SK-N-SH treated with all-trans-retinoic acid at 6 μM for 48 hours (cell line): ENCODE measurements around the gene FYTTD1.

Source experiments
- ATAC-seq: fragments of 200-7000 bp; cut with Tn5 transposase; 3 replicates; pipeline ENCODE4 v1.9.1; 2020; ENCODE audit warnings: mild to moderate bottlenecking, moderate library complexity
- ARNTL ChIP-seq: fragments of 450-650 bp; formaldehyde crosslinking; IDR thresholded peaks from 2 replicates; pipeline ENCODE4 v1.5.0; 2020; ENCODE audit warnings: low read depth, mild to moderate bottlenecking, moderate library complexity, borderline replicate concordance
- BACH2 ChIP-seq: fragments of 250-450 bp; sonication (Bioruptor Pico); IDR thresholded peaks from 2 replicates; pipeline ENCODE4 v1.9.0; 2021; ENCODE audit warnings: mild to moderate bottlenecking, borderline replicate concordance
- ESRRG ChIP-seq: fragments of 250-450 bp; sonication (Bioruptor Pico); IDR thresholded peaks from 2 replicates; pipeline ENCODE4 v1.6.1; 2021; ENCODE audit warnings: mild to moderate bottlenecking
- GLIS3 ChIP-seq: fragments of 250-450 bp; sonication (Bioruptor Pico); IDR thresholded peaks from 2 replicates; pipeline ENCODE4 v1.5.0; 2020; ENCODE audit warnings: mild to moderate bottlenecking, moderate library complexity
- POU6F1 ChIP-seq: fragments of 250-450 bp; sonication (Bioruptor Pico); IDR thresholded peaks from 2 replicates; pipeline ENCODE4 v1.8.0; 2021; ENCODE audit warnings: low read depth, mild to moderate bottlenecking, moderate library complexity, borderline replicate concordance
- PPARA ChIP-seq: fragments of 250-450 bp; sonication (Bioruptor Pico); IDR thresholded peaks from 2 replicates; pipeline ENCODE4 v1.5.0; 2020; ENCODE audit warnings: mild to moderate bottlenecking, borderline replicate concordance
- RARB ChIP-seq: fragments of 250-450 bp; sonication (Bioruptor Pico); IDR thresholded peaks from 2 replicates; pipeline ENCODE4 v1.8.0; 2021; ENCODE audit warnings: mild to moderate bottlenecking, moderate library complexity
- SNAI2 ChIP-seq: fragments of 250-450 bp; sonication (Bioruptor Pico); IDR thresholded peaks from 2 replicates; pipeline ENCODE4 v1.5.0; 2020; ENCODE audit warnings: mild to moderate bottlenecking, moderate library complexity
- TCF4 ChIP-seq: fragments of 250-450 bp; sonication (Bioruptor Pico); IDR thresholded peaks from 2 replicates; pipeline ENCODE4 v1.8.0; 2021; ENCODE audit warnings: mild to moderate bottlenecking, moderate library complexity, borderline replicate concordance
- TOX ChIP-seq: fragments of 250-450 bp; sonication (Bioruptor Pico); IDR thresholded peaks from 2 replicates; pipeline ENCODE4 v1.8.0; 2021; ENCODE audit warnings: mild to moderate bottlenecking, moderate library complexity, borderline replicate concordance
- TSHZ2 ChIP-seq: fragments of 250-450 bp; sonication (Bioruptor Pico); IDR thresholded peaks from 2 replicates; pipeline ENCODE4 v1.5.0; 2020; ENCODE audit warnings: mild to moderate bottlenecking, moderate library complexity
- ZC3H10 ChIP-seq: fragments of 250-450 bp; sonication (Bioruptor Pico); IDR thresholded peaks from 2 replicates; pipeline ENCODE4 v1.5.1; 2021; ENCODE audit warnings: mild to moderate bottlenecking, moderate library complexity
- ZFP3 ChIP-seq: fragments of 250-450 bp; sonication (Bioruptor Pico); IDR thresholded peaks from 2 replicates; pipeline ENCODE4 v1.5.0; 2020; ENCODE audit warnings: mild to moderate bottlenecking, moderate library complexity
- ZFP30 ChIP-seq: fragments of 450-650 bp; formaldehyde crosslinking; IDR thresholded peaks from 2 replicates; pipeline ENCODE4 v1.5.0; 2022; ENCODE audit warnings: mild to moderate bottlenecking, moderate library complexity
- ZNF565 ChIP-seq: fragments of 450-650 bp; formaldehyde crosslinking; conservative IDR thresholded peaks from 2 replicates; pipeline ENCODE4 v1.5.0; 2020; ENCODE audit warnings: low read depth, mild to moderate bottlenecking, moderate library complexity
- ZNF70 ChIP-seq: fragments of 450-650 bp; formaldehyde crosslinking; IDR thresholded peaks from 2 replicates; pipeline ENCODE4 v1.5.0; 2020; ENCODE audit warnings: mild to moderate bottlenecking, moderate library complexity
- ZNF8 ChIP-seq: fragments of 450-650 bp; formaldehyde crosslinking; IDR thresholded peaks from 2 replicates; pipeline ENCODE4 v1.5.0; 2020; ENCODE audit warnings: mild to moderate bottlenecking, moderate library complexity
- TF ChIP-seq, protein P1 (sequence below): fragments of 250-450 bp; sonication (Bioruptor Pico); IDR thresholded peaks from 2 replicates; pipeline ENCODE4 v1.5.1; 2020; ENCODE audit warnings: low read depth, mild to moderate bottlenecking, moderate library complexity
- TF ChIP-seq, protein P2 (sequence below): fragments of 250-450 bp; sonication (Bioruptor Pico); IDR thresholded peaks from 2 replicates; pipeline ENCODE4 v1.8.0; 2020; ENCODE audit warnings: mild to moderate bottlenecking, moderate library complexity, borderline replicate concordance
- TF ChIP-seq, protein P3 (sequence below): fragments of 250-450 bp; sonication (Bioruptor Pico); IDR thresholded peaks from 2 replicates; pipeline ENCODE4 v1.5.1; 2021; ENCODE audit warnings: mild to moderate bottlenecking, moderate library complexity

The FYTTD1 gene

DNA sequence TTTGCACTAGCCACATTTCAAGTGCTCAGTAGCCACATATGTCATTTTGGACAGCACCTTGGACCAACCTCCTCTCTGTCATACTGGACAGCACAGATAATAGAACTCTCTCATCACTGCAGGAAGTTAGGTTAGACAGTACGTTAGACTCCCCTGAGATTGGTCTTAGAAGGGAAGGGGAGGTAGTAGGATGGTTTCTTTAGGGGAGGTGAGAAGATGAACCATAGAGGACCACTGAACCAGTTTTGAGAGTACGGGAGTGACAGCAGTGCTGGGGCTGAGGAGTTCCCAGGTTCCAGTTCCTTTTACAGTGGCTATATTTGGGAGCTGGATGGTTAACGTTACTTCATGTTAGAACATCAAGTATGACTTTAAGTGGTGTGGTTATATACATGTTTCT lies 49.2 kb downstream of the FYTTD1 start:
- TF ChIP-seq, protein P1, sequence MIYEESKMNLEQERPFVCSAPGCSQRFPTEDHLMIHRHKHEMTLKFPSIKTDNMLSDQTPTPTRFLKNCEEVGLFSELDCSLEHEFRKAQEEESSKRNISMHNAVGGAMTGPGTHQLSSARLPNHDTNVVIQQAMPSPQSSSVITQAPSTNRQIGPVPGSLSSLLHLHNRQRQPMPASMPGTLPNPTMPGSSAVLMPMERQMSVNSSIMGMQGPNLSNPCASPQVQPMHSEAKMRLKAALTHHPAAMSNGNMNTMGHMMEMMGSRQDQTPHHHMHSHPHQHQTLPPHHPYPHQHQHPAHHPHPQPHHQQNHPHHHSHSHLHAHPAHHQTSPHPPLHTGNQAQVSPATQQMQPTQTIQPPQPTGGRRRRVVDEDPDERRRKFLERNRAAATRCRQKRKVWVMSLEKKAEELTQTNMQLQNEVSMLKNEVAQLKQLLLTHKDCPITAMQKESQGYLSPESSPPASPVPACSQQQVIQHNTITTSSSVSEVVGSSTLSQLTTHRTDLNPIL (CRISPR knock-in tag) = no peak
- no peak for TF ChIP-seq SNAI2 (CRISPR knock-in tag)
- TF ChIP-seq BACH2 = no peak
- no peak for TF ChIP-seq POU6F1 (CRISPR knock-in tag)
- TF ChIP-seq ESRRG (CRISPR knock-in tag) = no peak
- no peak for TF ChIP-seq ZNF565 (CRISPR knock-in tag)
- no peak for TF ChIP-seq GLIS3 (CRISPR knock-in tag)
- no peak for TF ChIP-seq ZNF70 (CRISPR knock-in tag)
- TF ChIP-seq TOX (CRISPR knock-in tag) = no peak
- no peak for TF ChIP-seq TSHZ2
- TF ChIP-seq, protein P2, sequence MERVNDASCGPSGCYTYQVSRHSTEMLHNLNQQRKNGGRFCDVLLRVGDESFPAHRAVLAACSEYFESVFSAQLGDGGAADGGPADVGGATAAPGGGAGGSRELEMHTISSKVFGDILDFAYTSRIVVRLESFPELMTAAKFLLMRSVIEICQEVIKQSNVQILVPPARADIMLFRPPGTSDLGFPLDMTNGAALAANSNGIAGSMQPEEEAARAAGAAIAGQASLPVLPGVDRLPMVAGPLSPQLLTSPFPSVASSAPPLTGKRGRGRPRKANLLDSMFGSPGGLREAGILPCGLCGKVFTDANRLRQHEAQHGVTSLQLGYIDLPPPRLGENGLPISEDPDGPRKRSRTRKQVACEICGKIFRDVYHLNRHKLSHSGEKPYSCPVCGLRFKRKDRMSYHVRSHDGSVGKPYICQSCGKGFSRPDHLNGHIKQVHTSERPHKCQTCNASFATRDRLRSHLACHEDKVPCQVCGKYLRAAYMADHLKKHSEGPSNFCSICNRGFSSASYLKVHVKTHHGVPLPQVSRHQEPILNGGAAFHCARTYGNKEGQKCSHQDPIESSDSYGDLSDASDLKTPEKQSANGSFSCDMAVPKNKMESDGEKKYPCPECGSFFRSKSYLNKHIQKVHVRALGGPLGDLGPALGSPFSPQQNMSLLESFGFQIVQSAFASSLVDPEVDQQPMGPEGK (CRISPR knock-in tag) = no peak
- no peak for TF ChIP-seq PPARA (CRISPR knock-in tag)
- TF ChIP-seq ZC3H10 (CRISPR knock-in tag) = no peak
- no peak for TF ChIP-seq ZFP30 (CRISPR knock-in tag)
- TF ChIP-seq RARB = no peak
- no peak for TF ChIP-seq ZFP3
- TF ChIP-seq, protein P3, sequence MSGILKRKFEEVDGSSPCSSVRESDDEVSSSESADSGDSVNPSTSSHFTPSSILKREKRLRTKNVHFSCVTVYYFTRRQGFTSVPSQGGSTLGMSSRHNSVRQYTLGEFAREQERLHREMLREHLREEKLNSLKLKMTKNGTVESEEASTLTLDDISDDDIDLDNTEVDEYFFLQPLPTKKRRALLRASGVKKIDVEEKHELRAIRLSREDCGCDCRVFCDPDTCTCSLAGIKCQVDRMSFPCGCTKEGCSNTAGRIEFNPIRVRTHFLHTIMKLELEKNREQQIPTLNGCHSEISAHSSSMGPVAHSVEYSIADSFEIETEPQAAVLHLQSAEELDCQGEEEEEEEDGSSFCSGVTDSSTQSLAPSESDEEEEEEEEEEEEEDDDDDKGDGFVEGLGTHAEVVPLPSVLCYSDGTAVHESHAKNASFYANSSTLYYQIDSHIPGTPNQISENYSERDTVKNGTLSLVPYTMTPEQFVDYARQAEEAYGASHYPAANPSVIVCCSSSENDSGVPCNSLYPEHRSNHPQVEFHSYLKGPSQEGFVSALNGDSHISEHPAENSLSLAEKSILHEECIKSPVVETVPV (CRISPR knock-in tag) = no peak
- no peak for TF ChIP-seq TCF4 (CRISPR knock-in tag)
- TF ChIP-seq, all 23 proteins: peak for 0

DNA sequence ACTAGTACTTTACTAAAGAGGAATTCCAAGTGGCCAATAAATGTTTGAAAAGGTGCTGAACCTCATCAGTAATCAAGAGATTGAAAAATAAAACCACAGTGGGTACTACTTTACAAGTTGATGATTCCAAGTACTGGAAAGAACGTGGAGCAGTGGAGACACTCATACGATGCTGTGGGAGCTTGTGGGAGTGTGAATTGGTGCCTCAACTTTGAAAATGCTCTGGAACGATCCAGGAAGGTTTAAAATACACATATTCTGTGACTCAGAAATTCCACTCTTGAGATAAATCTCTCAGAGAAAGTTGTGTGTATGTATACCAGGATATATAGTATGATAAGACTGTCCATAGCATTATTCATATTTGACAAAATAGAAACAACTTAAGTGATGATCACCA lies 50.7 kb downstream of the FYTTD1 start:
- no peak for TF ChIP-seq TOX (CRISPR knock-in tag)
- no peak for TF ChIP-seq TCF4 (CRISPR knock-in tag)
- no peak for TF ChIP-seq ZNF70 (CRISPR knock-in tag)
- TF ChIP-seq, protein P2 (CRISPR knock-in tag) = no peak
- TF ChIP-seq, protein P3 (CRISPR knock-in tag) = no peak
- TF ChIP-seq, protein P1 (CRISPR knock-in tag) = no peak
- TF ChIP-seq ZFP30 (CRISPR knock-in tag) = no peak
- no peak for TF ChIP-seq ARNTL (CRISPR knock-in tag)
- no peak for TF ChIP-seq BACH2
- TF ChIP-seq ZNF8 (CRISPR knock-in tag) = no peak
- no peak for ATAC-seq

More for the DNA sequence above, 49.2 kb downstream of the FYTTD1 start:
- peak; percentile 53 for ATAC-seq
